ENCODE data around the gene KCNG4. TPM values are rescaled to one million over a fixed set of nuclear protein-coding genes. Genes with fewer than 3 reads are reported as not detected.
A peak's percentile ranks its signal among the peaks of the same experiment; 100 is the strongest.
"Not testable (repeated sequence)": the region's sequence is repeated elsewhere in the genome, so short reads cannot be mapped to it uniquely, and the experiment has no call there.

KCNG4 gene
- total RNA-seq, 6 experiments from 2014 or later: not detected

DNA sequence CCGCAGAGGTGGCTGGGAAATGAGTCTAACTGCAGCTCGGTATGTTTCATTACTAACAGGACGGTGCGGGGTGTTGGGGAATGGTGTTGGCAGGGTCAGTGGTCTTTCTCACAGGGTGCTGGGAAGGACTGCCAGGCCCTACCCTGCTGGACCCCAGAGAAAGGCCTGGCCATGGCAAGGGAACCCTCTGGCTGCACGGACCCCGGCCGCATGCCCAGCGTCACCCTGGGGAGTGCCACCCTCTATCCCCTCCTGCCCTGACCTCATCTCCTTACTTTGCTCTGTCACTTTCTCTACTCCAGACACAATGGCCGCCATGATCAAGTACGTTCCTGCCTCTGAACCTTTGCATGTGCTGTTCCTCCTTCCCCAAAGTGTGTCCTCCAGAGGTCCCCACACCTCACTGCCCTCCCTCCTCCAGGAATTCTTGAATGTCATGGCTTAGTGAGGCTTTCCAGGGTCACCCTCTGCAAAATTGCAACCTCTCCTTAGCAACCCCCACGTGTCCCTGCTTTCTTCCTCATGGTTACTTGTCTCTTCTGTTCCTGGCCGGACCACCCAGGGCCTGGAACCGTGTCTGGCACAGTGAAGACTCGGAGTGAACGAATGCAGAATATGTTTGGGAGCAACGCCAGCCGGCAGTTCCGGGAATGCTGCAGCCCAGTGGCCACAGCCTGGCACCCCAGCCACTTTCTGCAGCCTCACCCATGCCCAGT is 33.7 kb downstream of the KCNG4 start:
- no peak for DNase-seq
- H3K9me3 Mint-ChIP-seq: no peaks in the 10 kb centered on the region
- H3K27ac Mint-ChIP-seq: no peak overlapping the region
- TF ChIP-seq, protein P1, sequence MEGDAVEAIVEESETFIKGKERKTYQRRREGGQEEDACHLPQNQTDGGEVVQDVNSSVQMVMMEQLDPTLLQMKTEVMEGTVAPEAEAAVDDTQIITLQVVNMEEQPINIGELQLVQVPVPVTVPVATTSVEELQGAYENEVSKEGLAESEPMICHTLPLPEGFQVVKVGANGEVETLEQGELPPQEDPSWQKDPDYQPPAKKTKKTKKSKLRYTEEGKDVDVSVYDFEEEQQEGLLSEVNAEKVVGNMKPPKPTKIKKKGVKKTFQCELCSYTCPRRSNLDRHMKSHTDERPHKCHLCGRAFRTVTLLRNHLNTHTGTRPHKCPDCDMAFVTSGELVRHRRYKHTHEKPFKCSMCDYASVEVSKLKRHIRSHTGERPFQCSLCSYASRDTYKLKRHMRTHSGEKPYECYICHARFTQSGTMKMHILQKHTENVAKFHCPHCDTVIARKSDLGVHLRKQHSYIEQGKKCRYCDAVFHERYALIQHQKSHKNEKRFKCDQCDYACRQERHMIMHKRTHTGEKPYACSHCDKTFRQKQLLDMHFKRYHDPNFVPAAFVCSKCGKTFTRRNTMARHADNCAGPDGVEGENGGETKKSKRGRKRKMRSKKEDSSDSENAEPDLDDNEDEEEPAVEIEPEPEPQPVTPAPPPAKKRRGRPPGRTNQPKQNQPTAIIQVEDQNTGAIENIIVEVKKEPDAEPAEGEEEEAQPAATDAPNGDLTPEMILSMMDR (IDR thresholded peaks at IDR 0.05): no peak
- H3K27me3 Mint-ChIP-seq (ENCODE audit: insufficient read depth): peaks cover 36% of the 10 kb centered on the region
- H3K4me3 Mint-ChIP-seq: no peak overlapping the region
- peaks cover 13% of the 10 kb centered on the region; the same call in 1 of the 2 replicates for H3K4me1 Mint-ChIP-seq (ENCODE audit: low read depth)
- no peaks in the 10 kb centered on the region for H3K36me3 Mint-ChIP-seq (ENCODE audit: low read depth)

DNA sequence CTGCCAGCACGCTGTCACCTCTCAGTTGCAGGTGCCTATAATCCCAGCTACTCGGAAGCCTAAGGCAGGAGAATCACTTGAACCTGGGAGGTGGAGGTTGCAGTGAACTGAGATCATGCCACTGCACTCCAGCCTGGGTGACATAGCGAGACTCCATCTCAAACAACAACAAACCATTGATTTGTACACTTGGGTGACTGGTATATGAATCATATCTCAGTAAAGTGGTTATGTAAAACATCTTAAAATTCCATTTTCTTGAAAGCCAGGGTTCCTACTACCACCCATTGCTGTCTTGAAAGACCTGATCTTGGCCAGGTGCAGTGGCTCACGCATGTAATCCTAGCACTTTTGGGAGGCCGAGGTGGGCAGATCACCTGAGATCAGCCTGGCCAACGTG is 34.7 kb downstream of the KCNG4 start:
- Mint-ChIP-seq H3K27me3 (ENCODE audit: insufficient read depth) (peaks cover 36% of the 10 kb centered on the region), H3K4me1 (ENCODE audit: low read depth) (peaks cover 13% of the 10 kb centered on the region; the same call in 1 of the 2 replicates)
- peak; percentile 41 for DNase-seq
- not testable (repeated sequence) for H3K27ac Mint-ChIP-seq; H3K36me3 Mint-ChIP-seq (ENCODE audit: low read depth); H3K4me3 Mint-ChIP-seq; H3K9me3 Mint-ChIP-seq

DNA sequence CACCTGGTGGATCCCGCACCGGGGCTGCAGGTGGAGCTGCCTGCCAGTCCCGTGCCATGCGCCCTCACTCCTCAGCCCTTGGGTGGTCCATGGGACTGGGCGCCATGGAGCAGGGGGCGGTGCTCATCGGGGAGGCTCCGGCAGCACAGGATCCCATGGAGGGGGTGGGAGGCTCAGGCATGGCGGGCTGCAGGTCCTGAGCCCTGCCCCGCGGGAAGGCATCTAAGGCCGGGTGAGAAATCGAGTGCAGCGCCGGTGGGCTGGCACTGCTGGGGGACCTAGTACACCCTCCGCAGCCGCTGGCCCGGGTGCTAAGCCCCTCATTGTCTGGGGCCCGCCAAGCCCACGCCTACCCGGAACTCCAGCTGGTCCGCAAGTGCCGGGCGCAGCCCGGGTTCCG is 35.3 kb downstream of the KCNG4 start:
- not testable (repeated sequence) for H3K9me3 Mint-ChIP-seq; H3K36me3 Mint-ChIP-seq (ENCODE audit: low read depth); H3K4me3 Mint-ChIP-seq; H3K27ac Mint-ChIP-seq; DNase-seq
- peaks cover 18% of the 10 kb centered on the region; the same call in 1 of the 2 replicates for H3K4me1 Mint-ChIP-seq (ENCODE audit: low read depth)
- H3K27me3 Mint-ChIP-seq (ENCODE audit: insufficient read depth): peaks cover 33% of the 10 kb centered on the region

DNA sequence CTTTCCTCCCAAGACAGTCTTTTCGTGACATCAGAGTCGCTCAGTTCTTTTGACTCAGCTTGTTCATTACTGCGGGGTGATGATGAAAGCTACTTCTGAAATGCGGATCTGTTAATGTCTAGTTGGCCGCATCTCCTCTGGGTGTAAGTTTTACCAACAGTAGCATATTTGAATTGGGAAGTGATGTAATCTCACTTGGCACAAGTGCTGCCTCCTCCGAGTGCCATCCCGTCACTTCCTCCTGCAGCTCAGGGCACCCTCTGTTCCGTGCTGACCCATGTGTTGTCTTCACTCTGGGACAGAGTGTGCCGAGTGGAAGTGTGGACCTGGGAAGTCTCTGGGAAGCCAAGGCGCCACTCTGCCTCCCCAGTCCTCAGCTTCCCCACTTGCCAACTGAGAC is 40.0 kb downstream of the KCNG4 start:
- DNase-seq: no peak
- H3K36me3 Mint-ChIP-seq (ENCODE audit: low read depth): no peaks in the 10 kb centered on the region
- peak overlapping the region; percentile 7; the same call in 1 of the 2 replicates for H3K4me3 Mint-ChIP-seq
- H3K9me3 Mint-ChIP-seq: no peaks in the 10 kb centered on the region
- peaks cover 12% of the 10 kb centered on the region; the same call in 1 of the 2 replicates for H3K4me1 Mint-ChIP-seq (ENCODE audit: low read depth)
- H3K27ac Mint-ChIP-seq: no peak overlapping the region
- peaks cover 15% of the 10 kb centered on the region for H3K27me3 Mint-ChIP-seq (ENCODE audit: insufficient read depth)
- TF ChIP-seq, protein P1 (IDR thresholded peaks at IDR 0.05): no peak

DNA sequence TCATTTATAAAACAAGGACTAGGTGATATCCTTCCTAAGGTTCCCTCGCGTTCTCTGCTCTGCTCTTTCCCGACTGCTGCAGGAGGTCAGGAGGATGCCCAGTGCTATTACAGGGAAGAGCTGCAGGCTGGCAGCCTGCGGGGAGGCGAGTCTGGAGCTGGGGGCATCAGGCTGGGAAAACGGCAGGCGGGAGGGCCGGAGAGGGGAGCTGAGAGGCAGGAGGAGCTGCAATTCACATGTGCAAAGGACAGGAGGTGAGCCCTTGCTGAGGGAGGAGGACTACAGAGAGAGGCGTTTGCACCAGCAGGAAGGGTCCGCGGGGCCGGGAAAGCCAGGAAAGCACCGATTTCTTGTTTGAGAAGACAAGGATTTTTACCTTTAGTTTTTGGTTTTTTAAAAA is 40.7 kb downstream of the KCNG4 start:
- no peak for DNase-seq
- Mint-ChIP-seq H3K4me3 (no peak overlapping the region), H3K4me1 (ENCODE audit: low read depth) (peaks cover 12% of the 10 kb centered on the region; the same call in 1 of the 2 replicates), H3K27ac (no peak overlapping the region), H3K27me3 (ENCODE audit: insufficient read depth) (peaks cover 16% of the 10 kb centered on the region), H3K36me3 (ENCODE audit: low read depth) (no peaks in the 10 kb centered on the region), H3K9me3 (no peaks in the 10 kb centered on the region)
- TF ChIP-seq, protein P1 (IDR thresholded peaks at IDR 0.05): no peak

DNA sequence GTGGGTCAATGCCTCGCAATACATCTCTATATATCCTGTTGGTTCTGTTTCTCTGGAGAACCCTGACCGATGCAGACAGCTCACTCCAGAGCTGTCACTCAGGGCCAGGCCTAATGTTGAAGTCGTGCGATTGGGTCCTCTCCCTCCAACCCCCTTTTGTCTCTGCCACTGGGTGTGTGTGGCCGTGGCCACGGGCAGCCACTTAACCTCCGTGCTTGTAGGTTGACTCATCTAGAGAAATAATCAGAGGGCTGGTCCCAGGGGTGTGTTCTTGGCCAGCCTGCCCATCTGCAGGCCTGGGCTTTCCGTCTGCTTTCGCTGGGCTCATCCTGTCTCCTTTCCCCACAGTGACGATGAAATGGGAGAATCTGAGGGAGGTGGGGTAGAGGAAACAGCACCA is 41.4 kb downstream of the KCNG4 start:
- no peak overlapping the region for H3K4me3 Mint-ChIP-seq
- no peak overlapping the region for H3K27ac Mint-ChIP-seq
- peak; percentile 5 for DNase-seq
- H3K9me3 Mint-ChIP-seq: no peaks in the 10 kb centered on the region
- TF ChIP-seq, protein P1 (IDR thresholded peaks at IDR 0.05): no peak
- H3K36me3 Mint-ChIP-seq (ENCODE audit: low read depth): no peaks in the 10 kb centered on the region
- peaks cover 17% of the 10 kb centered on the region for H3K27me3 Mint-ChIP-seq (ENCODE audit: insufficient read depth)
- H3K4me1 Mint-ChIP-seq (ENCODE audit: low read depth): peaks cover 12% of the 10 kb centered on the region; the same call in 1 of the 2 replicates

Data from HFFc6 (cell line).